ENCODE data around the gene CACNG3.
"Not testable (repeated sequence)": the region's sequence is repeated elsewhere in the genome, so short reads cannot be mapped to it uniquely, and the experiment has no call there.

Gene CACNG3

DNA sequence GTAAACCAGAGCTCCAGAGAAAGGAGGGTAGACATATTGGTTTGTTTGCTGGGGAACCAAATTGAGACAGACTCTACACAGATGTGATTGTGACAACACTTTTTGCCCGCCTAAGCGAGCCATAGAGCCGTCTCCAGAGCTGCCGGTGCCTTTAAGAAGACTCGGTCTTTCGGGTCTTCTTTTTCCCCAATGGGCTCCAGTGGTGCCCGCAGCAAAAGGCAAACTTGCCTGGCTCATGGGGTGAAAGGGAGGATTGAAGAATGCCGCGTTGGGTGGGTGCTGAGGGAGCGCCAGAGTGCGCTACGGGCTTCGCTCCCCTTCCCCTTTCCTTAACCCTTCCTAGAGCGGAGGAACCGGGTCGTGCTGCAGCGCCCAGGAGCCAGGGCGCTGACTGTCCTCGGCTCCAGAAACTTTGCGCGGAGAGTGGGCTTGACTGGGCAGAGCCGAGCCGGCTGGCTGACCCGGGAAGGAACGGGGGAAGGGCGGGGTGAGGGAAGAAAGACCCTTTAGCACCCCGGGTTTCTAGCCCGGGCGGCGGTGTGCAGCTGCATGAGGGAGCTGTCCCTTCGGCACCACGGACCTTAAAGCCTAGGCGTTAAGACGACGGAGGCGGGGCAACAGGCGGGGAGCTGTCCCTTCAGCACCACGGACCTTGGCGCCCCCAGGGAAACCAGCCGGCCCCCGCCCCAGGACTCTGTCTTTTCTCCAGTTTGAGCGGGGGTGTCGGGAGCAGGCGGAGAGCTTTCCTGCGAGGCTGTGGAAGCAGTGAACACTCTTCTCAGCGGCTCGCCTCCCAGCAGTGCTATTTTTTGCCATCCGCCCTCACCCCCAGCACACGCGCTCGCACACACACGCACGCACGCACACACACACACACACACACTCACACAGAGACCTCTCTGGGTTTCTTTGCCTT, at the start of gene CACNG3:
CACNG3 (plus strand) TSS at position 880 of the 916 bp plus-strand sequence. CDS start 420 bp downstream, outside the sequence.
- no peak for DNase-seq

- DNase-seq: no peak
These were observed 49.2 kb upstream of the CACNG3 start for GRCh38 chr16:24206926-24207325.

- no peak for DNase-seq
These were observed 47.4 kb upstream of the CACNG3 start for GRCh38 chr16:24208710-24209109.

GRCh38 chr16:24214992-24215391, 41.1 kb upstream of the CACNG3 start:
- DNase-seq: no peak

DNA sequence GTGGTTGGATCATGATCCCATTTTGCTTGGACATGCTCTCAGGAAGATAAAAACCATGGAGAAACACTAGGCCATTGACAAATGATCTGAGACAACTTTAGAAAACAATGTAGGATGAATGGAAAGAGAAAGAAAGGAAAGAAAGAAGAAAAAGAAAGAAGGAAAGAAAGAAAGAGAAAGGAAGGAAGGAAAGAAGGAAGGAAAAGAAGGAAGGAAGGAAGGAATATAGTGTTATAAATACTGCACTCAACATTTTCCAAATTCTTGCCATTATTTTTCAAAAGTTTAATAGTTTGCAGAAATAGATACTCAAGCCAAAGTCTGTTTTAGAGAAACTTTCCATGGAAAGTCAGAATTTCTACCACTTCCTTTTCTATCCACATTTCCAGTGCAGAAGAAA, 39.2 kb upstream of the CACNG3 start:
- DNase-seq: no peak

GRCh38 chr16:24217461-24217860, 38.7 kb upstream of the CACNG3 start:
- no peak for DNase-seq

DNA sequence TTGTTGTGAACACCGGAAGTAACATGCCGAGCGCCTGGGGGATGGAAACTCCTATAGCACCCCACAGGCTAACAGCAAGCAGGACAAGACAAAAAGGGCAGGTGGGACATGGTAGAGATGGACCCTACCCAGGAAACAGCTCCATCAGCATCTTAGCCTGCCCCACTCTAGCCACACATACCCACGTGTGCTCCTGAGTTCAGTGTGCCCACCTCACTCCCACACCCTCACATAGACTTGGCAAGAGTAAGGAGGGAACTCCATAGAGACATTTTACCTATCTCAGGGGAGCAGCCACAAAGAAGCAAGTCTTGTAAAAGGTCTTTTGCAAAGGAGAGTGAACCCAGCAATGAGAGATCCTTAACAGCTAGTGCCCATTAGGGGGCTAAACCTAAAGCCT, 37.8 kb upstream of the CACNG3 start:
- no peak for DNase-seq

GRCh38 chr16:24221219-24221618, 34.9 kb upstream of the CACNG3 start:
- DNase-seq: no peak

DNA sequence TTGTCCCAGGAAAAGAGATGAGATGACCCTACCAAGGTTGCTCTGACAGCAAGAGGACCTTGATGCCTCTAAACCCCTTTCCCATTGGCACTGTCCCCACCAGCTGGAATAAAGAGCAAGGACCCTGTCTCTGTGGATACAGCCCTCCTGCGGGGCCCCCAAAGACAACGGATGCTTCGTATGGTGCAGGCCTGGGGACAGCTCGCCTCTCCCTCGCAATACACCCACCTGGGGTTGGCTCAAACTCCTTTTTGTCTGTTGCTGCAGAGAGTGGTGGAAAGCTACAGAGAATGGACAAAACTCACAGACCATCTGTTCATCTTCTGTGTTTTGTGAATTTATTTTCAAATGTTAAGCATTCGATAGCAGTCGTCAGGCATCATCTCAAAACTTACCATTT, 27.6 kb upstream of the CACNG3 start:
- no peak for DNase-seq

GRCh38 chr16:24232936-24233335, 23.2 kb upstream of the CACNG3 start:
- no peak for DNase-seq

DNA sequence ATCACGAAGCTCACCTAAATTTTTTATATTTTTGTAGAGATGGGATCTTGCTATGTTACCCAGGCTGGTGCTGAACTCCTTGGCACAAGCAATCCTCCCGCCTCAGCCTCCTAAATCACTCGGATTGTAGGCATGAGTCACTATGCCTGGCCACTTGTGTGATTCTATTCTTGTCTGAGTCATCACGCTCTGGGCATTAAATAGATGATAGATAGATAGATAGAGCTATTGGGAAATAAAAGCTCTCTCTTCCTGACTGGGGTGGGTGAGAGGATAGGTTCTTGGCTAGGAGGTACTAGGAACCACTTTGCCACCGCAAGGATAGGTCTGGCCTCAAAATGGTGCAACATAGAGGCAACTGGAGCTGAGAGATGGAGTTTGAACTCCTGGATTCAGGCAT, 21.4 kb upstream of the CACNG3 start:
- no peak for DNase-seq

GRCh38 chr16:24235806-24236205, 20.3 kb upstream of the CACNG3 start:
- no peak for DNase-seq

DNA sequence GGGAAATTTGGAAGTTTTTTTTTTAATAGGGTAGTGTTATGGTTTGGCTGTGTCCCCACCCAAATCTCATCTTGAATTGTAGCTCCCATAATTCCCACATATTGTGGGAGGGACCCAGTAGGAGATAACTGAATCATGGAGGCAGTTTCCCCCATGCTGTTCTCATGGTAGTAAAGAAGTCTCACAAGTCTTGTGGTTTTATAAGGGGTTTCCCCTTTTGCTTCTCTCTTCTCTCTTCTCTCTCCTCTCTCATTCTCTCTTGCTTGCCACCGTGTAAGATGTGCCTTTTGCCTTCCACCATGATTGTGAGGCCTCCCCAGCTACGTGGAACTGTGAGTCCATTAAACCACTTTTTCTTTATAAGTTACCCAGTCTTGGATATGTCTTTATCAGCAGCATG, 17.3 kb upstream of the CACNG3 start:
- DNase-seq: not testable (repeated sequence)

GRCh38 chr16:24246911-24247607, 9.1 kb upstream of the CACNG3 start:
- no peak for DNase-seq

DNA sequence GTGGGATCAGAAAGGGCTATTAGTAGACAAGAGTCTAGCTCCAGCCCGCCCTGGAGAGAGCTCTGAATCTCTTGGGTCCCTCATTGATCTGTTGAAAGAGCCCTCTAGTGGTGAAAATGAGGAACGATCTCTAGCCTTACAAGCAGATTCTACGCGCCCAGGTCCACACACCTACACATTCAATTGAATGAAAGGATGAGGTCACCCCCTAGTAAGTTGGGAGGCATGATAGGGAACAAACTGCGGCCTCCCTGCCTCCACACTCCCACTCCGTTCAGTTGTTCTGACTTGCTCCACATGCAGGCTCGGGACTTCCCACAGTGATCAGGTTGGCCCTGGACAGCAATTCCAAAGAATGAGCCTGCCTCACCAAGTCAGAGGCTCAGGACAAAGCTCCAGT, 2.9 kb upstream of the CACNG3 start:
- no peak for DNase-seq

DNA sequence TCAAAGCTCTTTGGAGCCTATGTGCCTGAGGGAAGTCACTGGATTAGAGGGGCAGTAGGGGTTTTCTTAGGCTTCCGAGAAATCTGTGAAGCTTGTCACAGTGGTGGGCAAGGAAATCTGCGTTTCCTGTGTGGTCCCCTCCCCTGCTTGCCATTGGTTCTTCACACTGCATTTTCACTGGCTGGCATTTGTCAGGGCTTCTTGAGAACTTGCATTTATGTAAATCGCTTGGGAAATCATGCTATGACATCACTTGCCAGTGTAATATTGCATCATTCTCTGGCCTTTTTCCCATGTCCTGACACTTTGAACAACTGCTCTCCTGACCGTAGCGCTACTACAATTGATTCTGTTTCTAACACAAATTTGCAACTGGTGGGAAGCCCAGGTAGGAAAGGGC, 1.8 kb downstream of the CACNG3 start:
- no peak for DNase-seq

- DNase-seq: no peak
These were observed 2.7 kb downstream of the CACNG3 start for GRCh38 chr16:24258791-24259190.

DNA sequence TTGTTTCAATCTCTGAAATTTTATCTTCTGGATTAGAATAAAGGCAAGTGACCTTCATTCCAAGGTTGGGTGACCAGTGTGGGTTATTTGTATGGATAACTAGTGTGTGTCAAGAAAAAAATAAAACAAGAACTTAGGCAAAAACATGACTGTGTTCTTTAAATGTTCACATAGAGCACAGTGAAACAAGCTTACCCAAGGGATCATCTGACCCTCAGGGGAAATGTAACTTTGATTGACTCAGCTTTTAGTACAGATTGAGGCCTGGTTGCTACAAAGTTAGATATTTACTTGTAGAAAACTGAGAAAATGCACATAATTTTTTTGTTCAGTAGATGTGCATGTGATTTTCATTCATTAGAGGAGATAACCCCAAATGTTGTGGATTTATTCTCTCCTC, 6.7 kb downstream of the CACNG3 start:
- DNase-seq: no peak

DNA sequence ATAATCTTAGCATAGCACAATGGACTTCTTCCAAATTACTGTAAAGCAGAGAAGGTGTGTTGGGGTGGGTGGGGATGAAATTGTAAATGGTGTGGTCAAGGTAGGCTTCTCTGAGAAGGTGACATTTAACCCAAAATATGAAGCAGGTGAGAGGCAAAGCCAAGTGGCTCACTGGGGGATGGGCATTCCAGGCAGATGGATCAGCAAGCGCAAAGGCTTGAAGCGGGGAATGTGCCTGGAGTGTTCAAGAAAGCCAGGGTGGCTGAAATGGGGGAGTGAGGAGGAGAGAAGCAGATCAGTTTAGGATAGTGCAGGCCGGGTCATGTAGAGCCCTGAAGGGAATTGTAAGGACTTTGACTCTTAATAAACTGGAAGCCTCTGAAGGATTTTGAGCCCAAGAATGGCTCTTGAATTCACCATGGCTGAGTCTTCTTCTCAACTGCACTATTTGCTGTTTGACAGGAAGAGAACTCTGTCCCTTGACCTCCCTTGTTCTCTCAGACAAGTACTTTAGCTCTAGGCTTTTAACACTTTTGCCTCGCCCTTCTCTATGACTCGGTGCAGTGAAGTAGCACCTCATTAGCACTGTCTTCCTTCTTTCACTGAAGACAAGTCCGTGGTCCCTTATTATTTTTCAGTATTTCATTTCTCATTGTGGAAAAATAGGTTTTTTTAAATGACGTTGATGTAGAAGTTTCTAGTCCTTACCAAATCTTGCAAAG, 14.7 kb downstream of the CACNG3 start:
- DNase-seq: no peak

DNA sequence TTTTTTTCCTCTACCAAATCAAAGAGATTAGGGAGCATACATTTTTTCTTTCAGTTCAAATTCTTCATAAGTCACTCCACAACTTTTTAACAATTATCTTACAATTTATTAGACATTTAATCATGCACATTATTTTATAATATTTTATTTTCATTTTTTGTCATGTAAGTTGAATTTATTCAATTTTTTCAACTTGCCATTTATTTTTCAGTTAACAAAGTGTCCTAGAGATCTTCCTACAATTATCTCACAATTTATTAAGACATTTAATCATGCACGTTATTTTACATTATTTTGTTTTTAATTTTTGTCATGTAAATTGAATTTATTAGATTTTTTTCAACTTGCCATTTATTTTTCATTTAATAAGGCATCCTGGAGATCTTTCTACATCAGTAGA, 16.2 kb downstream of the CACNG3 start:
- no peak for DNase-seq

DNA sequence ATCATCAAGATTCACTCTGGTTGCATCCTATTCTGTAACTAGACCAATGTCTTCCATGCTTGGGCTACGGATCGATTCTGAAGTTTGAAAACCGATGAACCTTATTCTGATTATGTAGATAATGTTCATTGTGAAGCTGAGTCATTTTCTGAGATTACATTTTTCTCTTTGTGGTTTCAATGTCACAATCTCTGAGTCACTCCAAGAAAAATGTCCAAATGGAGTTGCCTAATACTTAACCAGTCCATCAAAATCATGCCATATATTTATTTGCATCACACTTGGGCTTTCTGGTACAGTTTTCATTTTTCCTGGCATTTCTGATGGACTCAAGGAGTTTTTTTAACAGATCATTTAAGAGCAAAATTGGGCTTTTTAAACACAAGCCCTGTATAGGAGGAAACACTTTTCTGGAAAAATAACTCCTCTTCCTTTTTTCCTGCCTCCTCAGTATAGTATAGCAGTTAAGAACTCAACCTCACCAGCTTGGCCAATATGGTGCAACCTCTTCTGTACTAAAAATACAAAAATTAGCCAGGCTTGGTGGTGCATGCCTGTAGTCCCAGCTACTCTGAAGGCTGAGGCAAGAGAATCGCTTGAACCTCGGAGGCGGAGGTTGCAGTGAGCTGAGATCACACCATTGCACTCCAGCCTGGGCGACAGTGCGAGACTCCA, 17.5 kb downstream of the CACNG3 start:
- DNase-seq: no peak

DNA sequence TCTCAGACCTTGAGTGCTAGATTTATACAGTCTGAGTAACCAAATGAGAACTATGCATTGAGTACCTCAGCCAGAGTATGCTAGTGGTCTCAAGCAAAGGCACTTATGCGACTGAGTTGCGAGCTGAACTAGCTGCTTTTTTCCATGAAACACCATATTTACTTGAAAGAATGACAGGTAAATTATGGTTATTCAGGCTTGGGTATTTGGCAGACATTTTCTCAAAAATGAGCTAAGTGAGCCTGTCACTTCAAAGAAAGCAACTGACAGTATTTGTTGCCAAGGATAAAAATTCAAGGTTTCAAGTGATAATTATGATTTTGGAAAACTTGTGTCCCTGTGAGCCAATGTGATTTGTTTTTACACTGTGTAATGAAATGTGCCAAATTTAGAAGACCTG, 19.3 kb downstream of the CACNG3 start:
- DNase-seq: no peak

- no peak for DNase-seq
These were observed 23.9 kb downstream of the CACNG3 start for GRCh38 chr16:24279982-24280515.
